Activated CD4-positive, alpha-beta T cell treated with anti-CD3 and anti-CD28 coated beads for 48 hours (primary cell): Measurements from ENCODE around the gene DEGS1.
A peak's percentile ranks its signal among the peaks of the same experiment; 100 is the strongest.
"Not testable (repeated sequence)": the region's sequence is repeated elsewhere in the genome, so short reads cannot be mapped to it uniquely, and the experiment has no call there.

Source experiments
- DNase-seq: peaks from one replicate; pipeline ENCODE4 v3.0.0-alpha.2; 2020

DEGS1 gene

DNA sequence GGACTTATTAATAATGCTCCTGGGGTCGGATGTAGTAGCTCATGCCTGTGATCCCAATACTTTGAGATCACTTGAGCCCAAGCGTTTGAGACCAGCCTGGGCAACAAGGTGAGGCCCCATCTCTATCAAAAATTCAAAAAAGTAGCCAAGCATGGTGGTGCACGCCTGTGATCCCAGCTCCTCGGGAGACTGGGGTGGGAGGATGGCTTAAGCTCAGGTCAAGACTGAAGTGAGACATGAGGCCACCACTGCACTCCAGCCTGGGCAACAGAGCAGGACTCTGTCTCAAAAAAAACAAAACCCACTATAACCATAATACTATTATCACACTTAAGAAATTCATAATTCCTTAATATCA lies 1.6 kb upstream of the DEGS1 start:
- DNase-seq, result no peak

- DNase-seq, result peak; percentile 67
Measured at GRCh38 chr1:224182057-224182865, 779 bp upstream of the DEGS1 start.

DNA sequence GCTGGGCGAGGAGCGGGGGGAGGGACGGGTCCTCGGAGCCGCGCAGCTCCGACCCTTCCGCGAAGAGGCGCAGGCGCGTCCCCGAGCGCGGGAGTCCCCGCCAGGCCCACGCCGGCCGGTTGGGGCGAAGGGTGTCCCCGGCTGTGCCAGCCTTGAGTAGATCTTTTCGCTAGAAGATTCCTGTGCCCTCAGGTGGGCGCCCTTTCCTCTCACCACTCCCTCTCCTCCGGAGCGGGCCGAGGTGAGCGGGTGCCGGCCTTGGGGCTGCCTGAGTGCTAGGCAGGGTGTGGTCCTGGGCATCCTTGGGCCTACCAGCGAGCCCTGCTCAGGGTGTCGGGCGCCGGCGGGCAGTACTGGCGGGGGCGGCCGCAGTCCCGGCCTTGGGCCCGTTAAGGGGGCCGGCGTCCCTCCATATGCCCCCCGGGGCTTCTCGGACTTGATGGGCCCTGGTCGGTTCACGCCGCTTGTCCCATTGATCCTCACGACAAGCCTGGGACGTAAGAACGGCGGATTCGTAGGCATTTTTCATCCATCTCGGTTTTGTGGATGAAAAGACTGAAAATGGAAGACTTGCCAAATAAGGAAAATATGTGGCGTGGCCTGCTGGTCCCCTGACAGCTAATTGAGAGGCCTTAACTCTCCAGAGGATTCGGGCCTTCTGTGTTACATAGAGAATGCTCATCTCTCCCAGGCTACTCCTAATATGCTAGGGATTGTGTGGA lies 712 bp downstream of the DEGS1 start:
- peak; percentile 73 for DNase-seq

DNA sequence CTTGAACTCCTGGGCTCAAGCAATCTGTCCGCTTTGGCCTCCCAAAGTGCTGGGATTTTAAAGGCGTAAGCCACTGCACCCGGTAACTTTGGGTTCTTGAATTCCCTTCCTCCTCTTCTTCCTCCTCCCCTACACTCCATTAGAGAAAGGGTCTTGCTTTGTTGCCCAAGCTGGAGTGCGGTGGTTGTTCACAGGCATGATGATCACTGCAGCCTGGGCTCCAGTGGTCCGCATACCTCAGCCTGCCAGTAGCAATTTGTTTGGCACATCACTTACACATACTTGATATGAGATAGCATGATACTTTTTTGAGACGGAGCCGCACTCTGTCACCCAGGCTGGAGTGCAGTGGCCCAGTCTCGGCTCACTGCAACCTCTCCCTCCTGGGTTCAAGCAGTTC lies 2.2 kb downstream of the DEGS1 start:
- no peak for DNase-seq

DNA sequence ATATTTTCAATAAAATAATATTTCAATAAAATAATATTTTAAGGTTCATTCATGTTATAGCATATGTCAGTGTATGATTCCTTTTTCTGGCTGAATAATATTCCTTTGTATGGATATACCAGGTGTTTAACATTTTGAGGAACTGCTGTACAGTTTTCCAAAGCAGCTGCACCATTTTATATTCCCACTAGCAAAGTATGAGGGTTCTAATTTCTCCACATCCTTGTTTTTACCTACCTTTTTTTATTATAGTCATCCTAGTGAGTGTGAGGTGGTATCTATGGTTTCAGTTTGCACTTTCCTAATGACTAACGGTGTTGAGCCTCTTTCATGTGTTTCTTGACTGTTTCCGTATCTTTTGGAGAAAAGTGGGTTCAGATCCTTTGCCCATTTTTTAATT lies 5.2 kb downstream of the DEGS1 start:
- no peak for DNase-seq

DNA sequence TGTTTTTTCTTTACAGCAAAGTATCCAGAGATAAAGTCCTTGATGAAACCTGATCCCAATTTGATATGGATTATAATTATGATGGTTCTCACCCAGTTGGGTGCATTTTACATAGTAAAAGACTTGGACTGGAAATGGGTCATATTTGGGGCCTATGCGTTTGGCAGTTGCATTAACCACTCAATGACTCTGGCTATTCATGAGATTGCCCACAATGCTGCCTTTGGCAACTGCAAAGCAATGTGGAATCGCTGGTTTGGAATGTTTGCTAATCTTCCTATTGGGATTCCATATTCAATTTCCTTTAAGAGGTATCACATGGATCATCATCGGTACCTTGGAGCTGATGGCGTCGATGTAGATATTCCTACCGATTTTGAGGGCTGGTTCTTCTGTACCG lies 6.5 kb downstream of the DEGS1 start:
- no peak for DNase-seq

DNA sequence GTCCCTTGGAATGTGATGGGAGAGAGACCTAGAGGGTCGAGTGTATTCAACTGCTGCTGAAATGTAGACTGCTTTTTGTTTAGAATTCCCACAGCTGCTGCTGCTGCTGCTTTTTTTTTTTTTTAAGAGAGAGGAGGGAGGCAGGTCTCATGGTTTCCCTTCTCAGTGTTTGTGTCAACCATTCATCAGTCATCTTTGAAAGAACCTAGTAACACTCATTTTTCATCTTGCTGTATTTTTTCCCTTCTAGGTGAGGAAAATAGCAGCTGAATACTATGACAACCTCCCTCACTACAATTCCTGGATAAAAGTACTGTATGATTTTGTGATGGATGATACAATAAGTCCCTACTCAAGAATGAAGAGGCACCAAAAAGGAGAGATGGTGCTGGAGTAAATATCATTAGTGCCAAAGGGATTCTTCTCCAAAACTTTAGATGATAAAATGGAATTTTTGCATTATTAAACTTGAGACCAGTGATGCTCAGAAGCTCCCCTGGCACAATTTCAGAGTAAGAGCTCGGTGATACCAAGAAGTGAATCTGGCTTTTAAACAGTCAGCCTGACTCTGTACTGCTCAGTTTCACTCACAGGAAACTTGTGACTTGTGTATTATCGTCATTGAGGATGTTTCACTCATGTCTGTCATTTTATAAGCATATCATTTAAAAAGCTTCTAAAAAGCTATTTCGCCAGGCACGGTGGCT lies 9.2 kb downstream of the DEGS1 start:
- no peak for DNase-seq

DNA sequence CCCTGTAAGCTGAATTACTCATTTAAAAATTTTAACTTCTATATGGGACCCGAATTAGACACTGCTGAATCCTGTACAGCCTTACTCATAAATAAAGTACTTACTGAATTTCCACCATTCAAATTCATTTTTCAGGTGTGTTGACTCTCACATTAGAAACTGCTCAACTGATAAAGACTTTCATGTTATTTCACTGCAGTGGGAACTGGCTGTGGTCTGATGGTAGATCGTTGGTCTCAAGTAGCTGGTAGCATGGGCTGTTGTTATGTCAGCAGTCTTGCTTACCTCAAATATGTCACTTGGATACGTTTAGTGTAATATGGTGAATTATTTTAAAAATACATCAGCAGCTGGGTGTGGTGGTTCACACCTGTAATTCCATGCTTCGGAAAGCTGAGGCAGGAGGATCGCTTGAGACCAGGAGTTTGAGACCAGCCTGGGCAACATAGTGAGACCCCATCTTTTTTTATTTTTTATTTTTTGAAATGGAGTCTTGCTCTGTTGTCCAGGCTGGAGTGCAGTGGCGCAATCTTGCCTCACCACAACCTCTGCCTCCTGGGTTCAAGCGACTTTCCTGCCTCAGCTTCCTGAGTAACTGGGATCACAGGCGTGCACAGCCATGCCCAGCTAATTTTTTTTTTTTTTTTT lies 10.4 kb downstream of the DEGS1 start:
- no peak for DNase-seq

DNA sequence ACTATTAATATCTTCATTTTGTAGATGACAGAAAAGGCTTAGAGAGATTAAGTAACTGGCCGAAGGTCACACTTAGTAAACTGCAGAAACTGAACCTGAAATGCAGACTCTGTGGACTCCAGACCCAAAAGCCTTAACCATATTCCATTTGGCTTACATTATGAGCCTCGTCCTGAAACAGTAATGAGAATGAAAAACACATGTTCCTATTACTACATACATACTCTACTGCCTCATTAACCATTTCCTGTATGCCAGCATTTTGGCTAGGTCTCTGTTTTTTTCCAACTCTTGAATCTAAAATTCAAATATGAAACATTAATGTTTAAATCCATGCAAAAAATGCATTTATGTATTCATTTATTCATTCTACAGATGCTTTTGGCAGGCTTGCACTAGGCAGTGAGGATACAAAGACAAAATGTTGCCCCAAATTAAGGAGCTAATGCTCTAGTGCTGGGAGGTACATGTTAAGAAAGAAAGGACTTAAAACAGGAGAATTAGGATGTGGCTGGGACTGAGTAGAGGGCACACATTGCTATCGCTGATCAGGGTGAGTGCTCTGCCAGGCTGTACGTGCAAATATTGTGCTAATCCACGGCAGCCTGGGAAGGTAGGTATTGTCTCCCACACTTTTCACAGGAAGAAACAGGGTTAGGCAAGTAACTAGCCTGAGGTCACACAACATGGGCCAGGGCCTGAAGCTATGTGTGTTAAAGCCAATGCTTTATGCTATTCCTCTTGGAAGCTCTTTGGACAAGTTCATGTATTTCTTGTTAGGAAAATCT lies 14.0 kb downstream of the DEGS1 start:
- DNase-seq, result no peak

DNA sequence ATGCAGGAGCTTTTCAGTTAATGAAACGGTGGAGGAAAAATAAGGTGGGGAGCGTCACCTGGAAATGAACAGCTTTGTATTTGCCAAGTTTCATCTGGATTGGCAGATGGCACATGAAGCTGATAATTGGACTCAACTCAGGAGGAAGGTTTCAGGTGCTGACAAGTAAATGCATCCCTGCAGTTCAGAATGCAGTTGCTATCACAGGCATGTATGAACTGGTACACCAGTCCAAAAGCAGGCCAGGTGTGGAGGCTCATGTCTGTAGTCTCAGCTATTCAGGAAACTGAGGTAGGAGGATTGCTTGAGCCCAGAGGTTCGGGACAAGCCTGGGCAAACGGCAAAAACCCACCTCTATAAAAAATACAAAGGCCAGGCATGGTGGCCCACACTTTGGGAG lies 15.5 kb downstream of the DEGS1 start:
- DNase-seq, result no peak

DNA sequence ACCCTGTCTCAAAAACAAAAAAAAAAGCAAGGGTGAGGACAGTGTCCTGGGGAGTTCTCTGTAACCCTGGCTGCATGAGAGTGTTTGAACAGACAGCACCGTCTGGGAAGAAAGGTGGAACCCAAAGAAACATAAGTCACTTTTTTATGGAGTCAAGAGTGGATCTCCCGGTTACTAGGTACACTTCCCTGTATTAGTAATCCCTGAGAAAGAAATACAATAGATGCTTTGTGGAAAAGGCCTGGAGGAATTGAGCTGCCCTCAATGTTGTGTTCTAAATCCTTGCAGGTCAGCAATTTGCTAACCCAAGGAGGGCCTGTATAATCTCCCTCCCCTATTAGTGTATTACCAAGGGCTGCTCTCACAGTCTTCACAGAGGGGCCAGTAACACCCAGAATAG lies 16.6 kb downstream of the DEGS1 start:
- no peak for DNase-seq

DNA sequence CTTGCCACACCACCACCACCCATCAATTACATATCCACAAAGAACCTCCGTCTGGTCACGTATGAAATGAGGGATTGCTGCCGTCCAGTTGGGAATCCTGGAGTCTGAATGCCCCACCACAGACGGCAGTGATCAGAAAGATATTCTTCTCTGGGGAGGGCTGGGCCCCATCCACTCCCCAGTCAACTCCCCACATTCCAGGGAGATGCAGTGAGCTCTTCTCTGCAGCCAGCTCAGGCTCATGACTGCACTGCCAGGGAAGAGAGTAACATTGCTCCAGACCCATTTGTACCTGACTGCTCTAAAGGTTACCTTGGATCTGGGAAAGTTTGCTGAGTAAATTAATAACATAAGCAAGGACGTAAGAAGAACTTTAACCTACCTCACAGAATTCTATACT lies 18.3 kb downstream of the DEGS1 start:
- DNase-seq, result no peak

GRCh38 chr1:224201853-224202252 lies 18.8 kb downstream of the DEGS1 start:
- no peak for DNase-seq

DNA sequence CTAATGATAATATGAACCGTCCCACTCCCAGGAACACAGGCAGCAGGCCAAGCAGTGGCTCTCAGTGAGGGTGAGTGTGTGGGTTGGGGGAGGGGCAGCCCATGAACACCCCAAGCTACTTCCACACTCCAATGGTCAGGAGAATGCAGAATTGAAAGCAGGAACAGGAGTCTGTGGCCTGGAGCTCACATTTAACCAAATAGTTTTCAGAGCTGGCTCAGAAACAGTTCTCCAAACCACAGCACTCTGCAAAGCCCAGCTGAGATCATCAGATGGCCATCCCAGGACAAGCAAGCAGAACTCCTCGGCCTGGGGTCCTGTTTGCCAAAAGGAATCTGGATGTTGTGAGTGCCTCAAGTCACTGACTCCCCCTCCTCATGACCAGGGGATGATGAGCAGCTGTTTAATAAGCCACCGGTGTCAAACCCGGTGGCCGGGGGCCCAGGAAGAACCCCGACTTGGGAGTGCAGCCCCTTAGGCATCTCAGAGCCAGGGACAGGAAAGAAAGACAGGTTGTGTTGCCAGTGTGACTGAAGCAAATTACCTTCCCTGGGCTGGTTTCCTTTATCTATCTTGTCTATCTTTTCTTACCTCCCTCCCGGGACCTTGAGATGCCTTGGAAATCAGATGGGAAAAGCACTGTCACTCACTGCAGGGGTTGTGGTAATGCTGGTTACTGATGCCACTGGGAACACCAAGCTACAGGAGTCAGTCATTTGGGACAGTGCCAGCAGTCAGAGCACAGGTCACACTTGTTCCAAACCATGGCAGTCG lies 20.4 kb downstream of the DEGS1 start:
- no peak for DNase-seq

- peak; percentile 69 for DNase-seq
Measured at GRCh38 chr1:224205438-224205840, 22.4 kb downstream of the DEGS1 start.

- DNase-seq, result not testable (repeated sequence)
Measured at GRCh38 chr1:224205931-224206538, 23.0 kb downstream of the DEGS1 start.

GRCh38 chr1:224211206-224211962 lies 28.3 kb downstream of the DEGS1 start:
- DNase-seq, result peak; percentile 21

DNA sequence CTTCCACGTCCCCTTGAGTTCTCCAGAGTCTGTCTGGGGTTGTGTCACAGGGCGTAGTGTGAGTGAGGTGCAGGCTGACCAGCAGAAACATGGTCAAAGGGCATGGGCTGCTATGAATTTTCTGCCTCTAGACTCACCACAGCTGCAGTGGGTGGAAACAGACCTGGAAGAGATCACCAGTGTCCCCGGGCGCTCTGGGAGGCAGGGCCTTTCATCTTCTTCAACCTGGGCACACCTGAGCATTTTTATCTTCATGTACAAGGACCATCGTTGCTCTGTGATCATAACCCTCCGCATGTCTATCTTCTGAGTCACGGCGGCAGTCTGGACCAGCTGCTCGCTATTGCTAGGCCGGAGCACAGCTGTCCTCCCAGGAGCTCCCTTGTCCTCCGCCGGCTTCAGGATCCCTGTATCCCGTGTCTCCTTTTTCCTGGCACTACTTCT lies 29.6 kb downstream of the DEGS1 start:
- no peak for DNase-seq

GRCh38 chr1:224213438-224214119 lies 30.5 kb downstream of the DEGS1 start:
- no peak for DNase-seq

- DNase-seq, result no peak
Measured at GRCh38 chr1:224216382-224216781, 33.3 kb downstream of the DEGS1 start.
